ENCODE data around the gene SULT4A1.

DNA sequence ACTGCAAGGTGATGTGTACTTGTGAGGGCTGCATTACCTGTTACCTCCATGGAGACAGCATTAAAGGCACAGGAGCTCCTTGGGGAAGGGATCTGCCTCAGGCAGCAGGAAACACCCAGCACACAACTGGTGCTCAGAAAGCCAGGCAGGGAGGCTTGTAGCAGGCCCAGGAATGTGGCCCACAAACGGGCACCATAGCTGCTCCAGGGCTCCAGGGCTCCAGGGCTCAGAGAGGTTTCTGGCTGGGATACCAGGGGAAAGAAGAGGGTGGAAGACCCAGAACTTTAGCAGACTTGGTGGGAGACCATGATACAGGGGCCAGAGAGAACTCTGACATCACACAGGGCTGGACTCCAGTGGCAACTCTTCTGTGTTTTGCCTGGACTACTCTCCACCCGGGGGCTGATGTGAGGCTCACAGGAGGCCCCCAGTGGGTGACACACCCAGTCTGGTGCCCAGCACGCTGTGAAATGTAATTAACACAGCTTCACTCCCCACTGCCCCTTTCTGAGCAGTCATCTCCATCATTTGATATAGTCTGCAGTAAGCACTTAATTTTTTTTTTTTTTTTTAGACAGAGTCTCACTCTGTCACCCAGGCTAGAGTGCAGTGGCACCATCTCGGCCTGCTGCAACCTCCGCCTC lies 14.7 kb upstream of the SULT4A1 start:
- TF ChIP-seq, protein P1, sequence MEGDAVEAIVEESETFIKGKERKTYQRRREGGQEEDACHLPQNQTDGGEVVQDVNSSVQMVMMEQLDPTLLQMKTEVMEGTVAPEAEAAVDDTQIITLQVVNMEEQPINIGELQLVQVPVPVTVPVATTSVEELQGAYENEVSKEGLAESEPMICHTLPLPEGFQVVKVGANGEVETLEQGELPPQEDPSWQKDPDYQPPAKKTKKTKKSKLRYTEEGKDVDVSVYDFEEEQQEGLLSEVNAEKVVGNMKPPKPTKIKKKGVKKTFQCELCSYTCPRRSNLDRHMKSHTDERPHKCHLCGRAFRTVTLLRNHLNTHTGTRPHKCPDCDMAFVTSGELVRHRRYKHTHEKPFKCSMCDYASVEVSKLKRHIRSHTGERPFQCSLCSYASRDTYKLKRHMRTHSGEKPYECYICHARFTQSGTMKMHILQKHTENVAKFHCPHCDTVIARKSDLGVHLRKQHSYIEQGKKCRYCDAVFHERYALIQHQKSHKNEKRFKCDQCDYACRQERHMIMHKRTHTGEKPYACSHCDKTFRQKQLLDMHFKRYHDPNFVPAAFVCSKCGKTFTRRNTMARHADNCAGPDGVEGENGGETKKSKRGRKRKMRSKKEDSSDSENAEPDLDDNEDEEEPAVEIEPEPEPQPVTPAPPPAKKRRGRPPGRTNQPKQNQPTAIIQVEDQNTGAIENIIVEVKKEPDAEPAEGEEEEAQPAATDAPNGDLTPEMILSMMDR (conservative IDR thresholded peaks at IDR 0.05; ENCODE audit: low read depth, low read length) = no peak
- TF ChIP-seq EZH2 (IDR thresholded peaks at IDR 0.05; ENCODE audit: borderline replicate concordance, low read depth, low read length, poor library complexity, severe bottlenecking) = no peak
